ENCODE data around the gene EXOC6B. TPM values are rescaled to one million over a fixed set of nuclear protein-coding genes. Genes with fewer than 3 reads are reported as not detected.
A peak's percentile ranks its signal among the peaks of the same experiment; 100 is the strongest.

The EXOC6B gene
- total RNA-seq, 1 experiment from 2014 or later: 26.5 TPM

DNA sequence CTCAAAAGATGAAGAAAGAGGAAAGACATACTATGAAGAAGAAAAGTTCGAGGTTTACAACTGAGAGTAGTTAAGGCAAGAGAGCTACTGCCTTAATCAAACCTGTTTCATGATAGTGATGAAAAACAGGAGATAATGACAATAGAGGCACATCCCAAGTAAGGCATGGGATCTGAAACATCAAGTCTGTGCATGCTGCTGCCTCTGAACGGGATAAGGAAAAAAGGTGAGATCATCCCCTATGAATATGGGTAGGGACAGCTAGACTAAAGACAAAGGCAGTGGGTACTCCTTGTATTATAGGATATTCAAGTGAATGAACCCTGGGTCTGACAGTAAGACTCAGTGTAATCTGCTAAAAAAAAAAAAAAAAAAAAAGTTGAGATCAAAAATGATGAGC is 3.0 kb downstream of the EXOC6B start:
- Histone ChIP-seq H3K27ac (no peak overlapping the region), H3K27me3 (replicated peaks) (no peaks in the 10 kb centered on the region), H3K9me3 (replicated peaks) (no peaks in the 10 kb centered on the region), H3K4me1 (replicated peaks) (peaks cover 32% of the 10 kb centered on the region), H3K36me3 (0 out of 2 replicates have a peak, but pooled peaks cover 3% of the 10 kb centered on the region), H3K4me3 (no peak overlapping the region)
- DNase-seq (ENCODE audit: low read depth in 1 of 2, low spot score in 2 of 2): no peak

DNA sequence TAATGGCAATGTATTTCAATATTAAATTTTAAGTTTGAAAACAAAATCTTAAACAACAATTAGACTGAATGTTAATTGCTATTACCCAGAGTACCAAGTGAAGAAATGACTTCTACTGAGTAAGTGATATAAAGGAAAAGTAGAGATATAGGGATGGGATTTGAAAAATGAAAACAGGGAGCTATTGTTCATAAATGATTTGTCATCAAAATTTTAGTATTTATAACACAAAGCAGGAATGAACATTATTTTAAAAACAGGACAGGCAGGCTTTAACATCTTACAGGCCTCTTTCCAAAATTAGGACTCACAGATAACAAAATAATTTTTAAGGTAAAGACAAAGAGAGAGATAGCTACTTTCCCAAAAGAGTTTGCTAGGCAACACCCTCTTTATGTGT is 3.9 kb downstream of the EXOC6B start:
- DNase-seq (ENCODE audit: low read depth in 1 of 2, low spot score in 2 of 2): no peak
- Histone ChIP-seq H3K27ac (no peak overlapping the region), H3K36me3 (0 out of 2 replicates have a peak, but pooled peaks cover 3% of the 10 kb centered on the region), H3K27me3 (replicated peaks) (no peaks in the 10 kb centered on the region), H3K4me3 (no peak overlapping the region), H3K9me3 (replicated peaks) (no peaks in the 10 kb centered on the region), H3K4me1 (replicated peaks) (peaks cover 24% of the 10 kb centered on the region)

DNA sequence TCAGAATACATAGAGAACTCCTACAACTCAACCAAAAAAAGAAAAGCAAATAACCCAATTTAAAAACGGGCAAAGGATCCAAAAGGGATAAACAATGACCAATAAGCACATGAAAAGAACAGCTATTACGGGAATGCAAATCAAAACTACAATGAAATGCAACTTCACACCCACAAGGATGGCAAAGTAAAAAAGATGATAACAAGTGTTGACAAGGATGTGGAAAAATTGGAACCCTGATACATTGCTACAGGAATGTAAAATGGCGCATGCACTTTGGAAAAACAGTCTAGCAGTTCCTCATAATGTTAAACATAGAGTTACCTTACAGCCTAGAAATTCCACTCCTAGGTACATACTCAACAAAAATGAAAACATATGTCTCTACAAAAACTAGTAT is 4.7 kb downstream of the EXOC6B start:
- no peaks in the 10 kb centered on the region for H3K9me3 ChIP-seq (replicated peaks)
- no peaks in the 10 kb centered on the region for H3K27me3 ChIP-seq (replicated peaks)
- 0 out of 2 replicates have a peak, but pooled peaks cover 3% of the 10 kb centered on the region for H3K36me3 ChIP-seq
- H3K4me3 ChIP-seq: no peak overlapping the region
- H3K27ac ChIP-seq: no peak overlapping the region
- no peak for DNase-seq (ENCODE audit: low read depth in 1 of 2, low spot score in 2 of 2)
- peaks cover 18% of the 10 kb centered on the region for H3K4me1 ChIP-seq (replicated peaks)

DNA sequence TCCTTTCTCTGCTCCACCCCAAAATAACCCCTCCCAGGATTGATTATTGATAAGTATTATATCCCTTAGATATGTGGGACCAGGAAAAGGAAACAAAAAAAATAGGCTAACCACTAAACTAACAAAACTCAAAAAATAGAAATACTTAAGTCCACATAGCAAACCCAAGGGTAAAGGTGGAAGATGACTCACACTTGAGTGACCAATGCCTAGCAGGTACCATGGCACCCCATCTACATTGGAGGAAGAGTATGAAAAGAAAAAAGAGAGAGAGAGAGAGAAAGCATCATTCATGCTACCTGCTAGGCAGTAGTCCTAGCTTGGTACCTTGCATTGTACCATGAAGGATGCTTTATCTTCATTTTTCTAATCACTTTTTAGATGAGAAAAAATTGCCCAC is 6.3 kb downstream of the EXOC6B start:
- Histone ChIP-seq H3K36me3 (0 out of 2 replicates have a peak, but pooled peaks cover 3% of the 10 kb centered on the region), H3K4me3 (no peak overlapping the region), H3K9me3 (replicated peaks) (no peaks in the 10 kb centered on the region), H3K27ac (no peak overlapping the region), H3K4me1 (replicated peaks) (peaks cover 7% of the 10 kb centered on the region), H3K27me3 (replicated peaks) (no peaks in the 10 kb centered on the region)
- DNase-seq (ENCODE audit: low read depth in 1 of 2, low spot score in 2 of 2): no peak

DNA sequence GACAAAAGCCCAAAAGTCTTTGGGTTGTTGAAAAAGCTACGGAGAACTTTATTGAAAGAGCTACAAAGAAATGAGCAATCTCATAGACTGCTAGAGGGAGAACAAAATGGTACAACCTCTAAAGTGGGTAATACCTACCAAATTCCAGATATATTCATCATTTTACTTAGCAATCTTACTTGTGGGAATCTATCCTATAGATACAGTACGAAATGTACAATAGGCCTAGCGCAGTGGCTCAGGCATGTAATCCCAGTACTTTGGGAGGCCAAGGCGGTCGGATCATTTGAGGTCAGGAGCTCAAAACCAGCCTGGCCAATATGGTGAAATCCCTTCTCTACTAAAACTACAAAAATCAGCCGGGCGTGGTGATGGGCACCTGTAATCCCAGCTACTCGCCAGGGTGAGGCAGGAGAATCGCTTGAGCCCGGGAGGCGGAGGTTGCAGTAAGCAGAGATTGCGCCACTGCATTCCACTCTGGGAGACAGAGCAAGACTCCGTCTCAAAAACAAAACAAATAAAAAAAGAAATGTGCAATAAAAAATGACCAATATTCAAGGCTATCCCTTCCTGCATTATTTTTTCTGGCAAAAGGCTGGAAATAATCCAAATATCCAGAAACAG is 10.1 kb downstream of the EXOC6B start:
- no peak for DNase-seq (ENCODE audit: low read depth in 1 of 2, low spot score in 2 of 2)
- H3K27me3 ChIP-seq (replicated peaks): no peaks in the 10 kb centered on the region

DNA sequence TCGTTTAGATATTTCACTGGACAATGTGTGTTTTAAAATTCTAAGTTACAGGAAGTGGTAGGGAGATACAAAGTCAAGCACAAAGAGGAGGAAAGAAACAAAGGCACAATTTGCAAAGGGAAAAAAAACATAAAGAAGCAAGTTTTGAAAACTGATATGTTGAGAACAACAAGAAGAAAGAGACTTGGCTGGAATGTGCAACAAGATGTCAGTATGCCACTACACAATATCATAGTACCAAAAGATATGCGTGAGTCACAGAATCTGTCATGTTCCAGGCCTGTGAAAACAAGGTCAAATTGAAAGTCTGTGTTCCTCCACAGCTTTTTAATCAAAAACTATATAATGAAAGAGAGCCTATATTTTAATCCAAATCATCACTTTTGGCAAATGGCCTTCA is 12.0 kb downstream of the EXOC6B start:
- no peak overlapping the region for H3K4me3 ChIP-seq
- 0 out of 2 replicates have a peak, but pooled peaks cover 3% of the 10 kb centered on the region for H3K36me3 ChIP-seq
- H3K9me3 ChIP-seq (replicated peaks): no peaks in the 10 kb centered on the region; the same call in 1 of the 2 replicates
- DNase-seq (ENCODE audit: low read depth in 1 of 2, low spot score in 2 of 2): peak in 1 of 2 experiments; percentile 28
- H3K27me3 ChIP-seq (replicated peaks): no peaks in the 10 kb centered on the region
- H3K27ac ChIP-seq: peak overlapping the region; percentile 22; the same call in 1 of the 2 replicates
- H3K4me1 ChIP-seq (replicated peaks): peaks cover 18% of the 10 kb centered on the region

More for the DNA sequence above, 10.1 kb downstream of the EXOC6B start:
- no peaks in the 10 kb centered on the region for H3K9me3 ChIP-seq (replicated peaks)
- H3K27ac ChIP-seq: no peak overlapping the region
- H3K4me3 ChIP-seq: no peak overlapping the region
- H3K4me1 ChIP-seq (replicated peaks): peaks cover 18% of the 10 kb centered on the region
- 0 out of 2 replicates have a peak, but pooled peaks cover 3% of the 10 kb centered on the region for H3K36me3 ChIP-seq

DNA sequence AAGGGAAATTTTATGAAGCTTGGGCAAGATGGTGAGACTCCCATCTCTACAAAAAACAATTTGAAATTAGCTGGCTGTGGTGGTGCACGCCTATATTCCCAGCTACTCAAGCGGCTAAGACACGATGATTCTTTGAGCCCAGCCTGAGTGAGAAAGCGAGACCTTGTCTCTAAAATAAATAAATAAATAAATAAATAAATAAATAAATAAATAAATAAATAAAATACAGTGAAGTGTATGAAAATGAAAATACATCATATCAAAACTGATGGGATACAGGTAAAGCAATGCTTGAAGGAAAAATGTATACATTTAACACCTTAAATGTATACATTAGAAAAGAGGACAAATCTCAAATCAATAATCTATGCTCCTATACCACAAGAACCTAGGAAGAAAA is 15.7 kb downstream of the EXOC6B start:
- H3K9me3 ChIP-seq (replicated peaks): no peaks in the 10 kb centered on the region; the same call in 1 of the 2 replicates
- peaks cover 6% of the 10 kb centered on the region; the same call in 1 of the 2 replicates for H3K36me3 ChIP-seq
- no peak for DNase-seq (ENCODE audit: low read depth in 1 of 2, low spot score in 2 of 2)
- H3K27me3 ChIP-seq (replicated peaks): no peaks in the 10 kb centered on the region
- H3K4me1 ChIP-seq (replicated peaks): peaks cover 18% of the 10 kb centered on the region
- no peak overlapping the region for H3K4me3 ChIP-seq
- no peak overlapping the region for H3K27ac ChIP-seq

DNA sequence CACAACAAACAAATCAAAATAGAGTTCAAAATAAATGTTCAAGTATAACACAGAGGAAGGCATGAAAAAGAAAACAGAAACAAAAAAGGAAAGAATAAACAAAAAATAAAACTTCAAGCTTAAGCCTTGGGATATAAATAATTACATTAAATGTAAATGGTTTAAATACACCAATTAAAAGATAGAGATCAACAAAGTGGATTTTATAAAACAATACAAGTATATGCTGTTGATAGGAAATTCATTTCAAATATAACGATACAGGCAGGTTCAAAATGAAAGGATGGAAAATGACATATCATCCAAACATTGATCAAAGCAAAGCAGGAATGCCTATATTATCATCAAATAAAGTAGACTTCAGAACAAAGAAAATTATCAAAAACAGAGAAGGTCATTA is 16.7 kb downstream of the EXOC6B start:
- Histone ChIP-seq H3K9me3 (replicated peaks) (no peaks in the 10 kb centered on the region; the same call in 1 of the 2 replicates), H3K27ac (no peak overlapping the region), H3K36me3 (peaks cover 3% of the 10 kb centered on the region; the same call in 1 of the 2 replicates), H3K27me3 (replicated peaks) (no peaks in the 10 kb centered on the region), H3K4me1 (replicated peaks) (peaks cover 14% of the 10 kb centered on the region), H3K4me3 (no peak overlapping the region)
- no peak for DNase-seq (ENCODE audit: low read depth in 1 of 2, low spot score in 2 of 2)

DNA sequence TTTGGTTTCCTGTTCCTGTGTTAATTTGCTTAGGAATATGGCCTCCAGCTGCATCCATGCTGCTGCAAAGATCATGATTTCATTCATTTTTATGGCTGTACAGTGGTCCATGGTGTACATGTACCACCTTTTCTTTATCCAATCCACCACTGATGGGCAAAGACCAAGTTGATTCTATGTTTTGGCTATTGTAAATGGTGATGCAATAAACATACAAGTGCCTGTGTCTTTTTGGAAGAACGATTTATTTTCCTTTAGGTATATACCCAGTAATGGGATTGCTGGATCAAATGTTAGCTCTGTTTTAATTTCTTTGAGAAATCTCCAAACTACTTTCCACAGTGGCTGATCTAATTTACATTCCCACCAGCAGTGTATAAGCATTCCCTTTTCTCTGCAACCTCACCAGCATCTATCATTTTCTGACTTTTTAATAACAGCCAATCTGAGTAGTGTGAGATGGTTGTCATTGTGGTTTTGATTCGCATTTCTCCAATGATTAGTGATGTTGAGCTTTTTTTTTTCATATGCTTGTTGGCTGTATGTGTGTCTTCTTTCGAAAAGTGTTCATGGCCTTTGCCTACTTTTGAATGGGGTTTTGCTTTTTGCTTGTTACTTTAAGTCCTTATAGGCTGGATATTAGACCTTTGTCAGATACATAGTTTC is 19.4 kb downstream of the EXOC6B start:
- H3K27ac ChIP-seq: no peak overlapping the region
- H3K4me3 ChIP-seq: no peak overlapping the region
- peaks cover 3% of the 10 kb centered on the region; the same call in 1 of the 2 replicates for H3K36me3 ChIP-seq
- no peaks in the 10 kb centered on the region; the same call in 1 of the 2 replicates for H3K9me3 ChIP-seq (replicated peaks)
- peaks cover 16% of the 10 kb centered on the region for H3K4me1 ChIP-seq (replicated peaks)
- DNase-seq (ENCODE audit: low read depth in 1 of 2, low spot score in 2 of 2): no peak
- no peaks in the 10 kb centered on the region for H3K27me3 ChIP-seq (replicated peaks)

DNA sequence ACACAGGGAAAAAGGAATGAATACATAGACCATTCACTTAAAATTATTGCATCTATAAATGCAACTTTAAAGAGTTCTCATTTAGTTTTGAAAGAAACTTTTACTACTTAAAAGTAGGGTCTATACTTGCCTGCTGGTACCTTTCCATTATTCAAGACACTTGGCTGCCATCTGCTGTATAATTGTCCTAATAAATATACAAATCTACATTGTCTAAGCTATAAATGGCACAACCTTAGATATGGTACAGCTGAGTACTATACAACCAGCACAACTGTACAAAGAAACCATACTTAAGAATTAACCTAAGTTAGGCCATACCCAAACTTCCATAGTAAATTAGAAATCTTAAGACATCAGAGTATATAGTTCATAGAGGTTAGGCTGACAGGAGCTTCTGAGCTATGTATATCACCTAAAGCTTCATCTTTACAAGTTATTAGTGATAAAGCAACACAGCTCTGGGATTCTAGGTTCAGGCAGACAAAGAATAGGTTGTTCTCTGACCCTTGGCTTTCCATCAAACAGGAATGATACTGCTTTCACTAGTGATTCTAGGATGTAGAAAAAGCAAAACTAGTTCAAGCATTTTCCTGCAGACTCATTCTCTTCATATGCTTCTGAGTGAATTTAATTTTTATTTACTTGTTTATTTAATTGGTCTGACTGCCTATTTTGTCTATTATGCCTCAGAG is 22.1 kb downstream of the EXOC6B start:
- no peaks in the 10 kb centered on the region for H3K27me3 ChIP-seq (replicated peaks)
- peaks cover 3% of the 10 kb centered on the region; the same call in 1 of the 2 replicates for H3K36me3 ChIP-seq
- DNase-seq (ENCODE audit: low read depth in 1 of 2, low spot score in 2 of 2): no peak
- H3K9me3 ChIP-seq (replicated peaks): no peaks in the 10 kb centered on the region
- H3K27ac ChIP-seq: no peak overlapping the region
- peaks cover 16% of the 10 kb centered on the region for H3K4me1 ChIP-seq (replicated peaks)
- no peak overlapping the region for H3K4me3 ChIP-seq

DNA sequence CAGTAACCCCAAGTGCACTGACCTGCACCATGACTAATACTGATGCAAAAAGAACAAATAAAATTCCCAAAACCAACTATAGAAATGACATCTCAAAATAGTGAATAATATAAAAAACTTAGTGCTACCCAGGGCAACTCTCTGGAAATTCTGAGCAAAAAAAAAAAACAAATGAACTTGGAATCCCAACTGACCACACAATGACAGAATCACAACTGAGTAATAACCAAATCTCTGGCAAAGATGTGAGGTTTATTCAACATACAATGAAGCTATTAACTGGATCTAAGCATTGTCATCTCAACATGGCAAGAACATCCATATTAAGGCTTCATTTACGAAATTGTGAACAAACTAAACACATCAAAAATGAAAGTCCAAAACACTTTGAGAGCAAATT is 22.7 kb downstream of the EXOC6B start:
- Histone ChIP-seq H3K4me3 (no peak overlapping the region), H3K27ac (no peak overlapping the region), H3K9me3 (replicated peaks) (no peaks in the 10 kb centered on the region), H3K36me3 (peaks cover 3% of the 10 kb centered on the region; the same call in 1 of the 2 replicates), H3K27me3 (replicated peaks) (no peaks in the 10 kb centered on the region), H3K4me1 (replicated peaks) (peaks cover 16% of the 10 kb centered on the region)
- peak in 1 of 2 experiments; percentile 51 for DNase-seq (ENCODE audit: low read depth in 1 of 2, low spot score in 2 of 2)

DNA sequence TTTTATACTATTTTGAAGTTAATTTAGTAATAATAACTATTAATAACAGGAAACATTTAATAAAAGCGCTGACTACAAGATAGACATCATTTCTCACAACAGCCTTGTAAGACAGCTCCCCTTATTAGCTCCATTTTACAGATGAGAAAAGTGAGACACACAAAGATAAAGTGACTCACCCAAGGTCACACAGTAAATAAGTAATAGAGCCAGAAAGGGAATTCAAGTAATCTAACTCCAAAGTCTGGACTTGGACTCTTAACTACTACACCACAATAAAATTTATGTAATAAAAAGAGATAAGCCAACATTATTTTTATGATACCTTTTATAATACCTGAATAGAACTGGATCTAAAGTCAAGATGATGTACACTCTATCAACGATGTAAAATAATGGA is 25.3 kb downstream of the EXOC6B start:
- peaks cover 16% of the 10 kb centered on the region for H3K4me1 ChIP-seq (replicated peaks)
- H3K27ac ChIP-seq: no peak overlapping the region
- no peaks in the 10 kb centered on the region for H3K27me3 ChIP-seq (replicated peaks)
- H3K9me3 ChIP-seq (replicated peaks): no peaks in the 10 kb centered on the region
- DNase-seq (ENCODE audit: low read depth in 1 of 2, low spot score in 2 of 2): no peak
- no peaks in the 10 kb centered on the region for H3K36me3 ChIP-seq
- no peak overlapping the region for H3K4me3 ChIP-seq

DNA sequence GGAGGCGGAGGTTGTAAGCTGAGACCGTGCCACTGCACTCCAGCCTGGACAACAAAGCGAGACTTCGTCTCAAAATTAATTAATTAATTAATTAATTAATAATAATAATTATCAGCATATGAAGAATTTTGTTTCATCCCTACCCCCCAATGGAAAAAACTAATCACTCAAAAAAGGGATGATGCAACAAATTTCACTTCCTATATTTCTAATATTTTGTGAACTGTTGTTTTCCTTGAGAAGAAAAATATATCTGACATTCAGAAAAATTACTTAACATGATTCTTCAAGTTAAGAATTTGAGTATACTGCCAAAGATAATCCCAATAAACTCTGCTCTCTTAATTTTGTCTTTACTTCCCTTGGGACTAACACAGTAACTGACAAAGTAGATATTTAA is 28.1 kb downstream of the EXOC6B start:
- Histone ChIP-seq H3K27me3 (replicated peaks) (no peaks in the 10 kb centered on the region), H3K4me1 (replicated peaks) (peaks cover 16% of the 10 kb centered on the region), H3K9me3 (replicated peaks) (no peaks in the 10 kb centered on the region), H3K27ac (no peak overlapping the region), H3K36me3 (no peaks in the 10 kb centered on the region), H3K4me3 (no peak overlapping the region)
- DNase-seq (ENCODE audit: low read depth in 1 of 2, low spot score in 2 of 2): no peak

DNA sequence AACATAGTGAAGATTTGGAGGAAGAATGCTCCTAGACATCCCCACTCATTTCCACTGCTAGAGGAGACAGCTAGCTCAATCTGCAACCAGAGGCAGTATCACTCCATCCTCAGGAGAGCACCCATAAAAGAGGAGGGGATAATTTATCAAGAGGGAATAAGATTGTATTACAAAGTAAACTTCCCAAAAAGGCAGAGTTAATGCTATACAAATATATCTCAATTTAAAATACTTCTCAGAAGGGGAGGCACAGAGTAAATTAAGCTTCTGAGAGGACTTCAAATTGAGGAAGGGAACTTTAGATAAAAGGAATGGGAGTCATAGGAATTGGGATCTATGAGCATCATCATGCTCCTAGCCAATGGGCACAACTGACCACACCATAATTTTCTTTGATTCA is 29.1 kb downstream of the EXOC6B start:
- Histone ChIP-seq H3K4me3 (no peak overlapping the region), H3K27ac (no peak overlapping the region), H3K36me3 (no peaks in the 10 kb centered on the region), H3K27me3 (replicated peaks) (no peaks in the 10 kb centered on the region), H3K4me1 (replicated peaks) (peaks cover 13% of the 10 kb centered on the region), H3K9me3 (replicated peaks) (no peaks in the 10 kb centered on the region)
- no peak for DNase-seq (ENCODE audit: low read depth in 1 of 2, low spot score in 2 of 2)

Measured in SJSA1 (cell line).